ENCODE measurements around the gene YARS1. TPM values are rescaled to one million over a fixed set of nuclear protein-coding genes. Genes with fewer than 3 reads are reported as not detected.

YARS1 gene
- polyA plus RNA-seq, 1 donor (not counting 4 experiments of a cell fraction or from before 2014, with no cell fraction given), result 68.4 TPM

DNA sequence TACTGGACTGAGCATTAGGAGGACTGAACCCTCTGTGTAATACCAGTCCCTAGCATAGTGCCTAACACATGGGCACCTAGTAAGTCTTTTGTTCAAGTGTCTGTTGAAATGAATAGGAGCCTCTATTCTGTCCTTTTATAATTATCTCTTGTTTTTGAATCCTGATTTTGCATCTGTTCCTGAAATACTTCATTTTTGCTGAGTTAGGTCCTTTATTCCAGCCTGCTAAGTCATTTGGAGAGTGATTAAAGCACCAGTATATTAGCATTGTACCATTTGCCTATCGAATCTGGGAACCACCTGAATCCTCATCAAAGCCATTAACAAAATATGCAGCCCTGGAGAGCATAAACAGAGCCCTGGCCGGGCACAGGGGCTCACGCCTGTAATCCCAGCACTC, 32.3 kb downstream of the YARS1 start:
- Histone ChIP-seq H3K9ac (ENCODE audit: control insufficient read depth, extremely low read depth, insufficient read depth, low read length) (no peak overlapping the region), H3K79me2 (ENCODE audit: control insufficient read depth, insufficient read depth, low read length) (no peaks in the 10 kb centered on the region), H3K9me1 (ENCODE audit: control insufficient read depth, extremely low read depth, insufficient read depth, low read length) (peaks cover 2% of the 10 kb centered on the region), H3K36me3 (ENCODE audit: control insufficient read depth in 2 of 2, extremely low read depth in 1 of 2, insufficient read depth in 2 of 2, low read length in 2 of 2) (peaks cover 40 to 58% of the 10 kb centered on the region in 2 experiments), H3K4me1 (ENCODE audit: control insufficient read depth, extremely low read depth, insufficient read depth, low read length) (peaks cover 22% of the 10 kb centered on the region), H3K27ac (ENCODE audit: control insufficient read depth, insufficient read depth, low read length) (no peak overlapping the region), H4K20me1 (ENCODE audit: control insufficient read depth, extremely low read depth, insufficient read depth, low read length) (peaks cover 3% of the 10 kb centered on the region), H2AFZ (ENCODE audit: control insufficient read depth, low read length) (no peak overlapping the region), H3K4me3 (ENCODE audit: control insufficient read depth in 2 of 3, extremely low read depth in 1 of 3, insufficient read depth in 2 of 3, low read depth in 1 of 3, low read length in 3 of 3) (no peak overlapping the region), H3K4me2 (ENCODE audit: control insufficient read depth, extremely low read depth, insufficient read depth, low read depth, low read length) (no peak overlapping the region), H3K9me3 (ENCODE audit: control insufficient read depth, low read depth, low read length) (no peaks in the 10 kb centered on the region), H3K27me3 (ENCODE audit: control insufficient read depth, extremely low read depth, insufficient read depth, low read length) (no peaks in the 10 kb centered on the region)
- dilution Hi-C loops (cut with MboI; ENCODE audit: extremely low pct_ligation_motif_present, low sequenced_read_pairs), result loop anchor here (5.0 kb wide), 1 partner anchor 78 kb away; no protein-coding TSS in a partner anchor
- FAIRE-seq (no peak), DNase-seq (ENCODE audit: low read depth, low spot score) (no peak)
- no peak for TF ChIP-seq EZH2 (IDR thresholded peaks at IDR 0.05; ENCODE audit: low read length)
- TF ChIP-seq, protein P1, sequence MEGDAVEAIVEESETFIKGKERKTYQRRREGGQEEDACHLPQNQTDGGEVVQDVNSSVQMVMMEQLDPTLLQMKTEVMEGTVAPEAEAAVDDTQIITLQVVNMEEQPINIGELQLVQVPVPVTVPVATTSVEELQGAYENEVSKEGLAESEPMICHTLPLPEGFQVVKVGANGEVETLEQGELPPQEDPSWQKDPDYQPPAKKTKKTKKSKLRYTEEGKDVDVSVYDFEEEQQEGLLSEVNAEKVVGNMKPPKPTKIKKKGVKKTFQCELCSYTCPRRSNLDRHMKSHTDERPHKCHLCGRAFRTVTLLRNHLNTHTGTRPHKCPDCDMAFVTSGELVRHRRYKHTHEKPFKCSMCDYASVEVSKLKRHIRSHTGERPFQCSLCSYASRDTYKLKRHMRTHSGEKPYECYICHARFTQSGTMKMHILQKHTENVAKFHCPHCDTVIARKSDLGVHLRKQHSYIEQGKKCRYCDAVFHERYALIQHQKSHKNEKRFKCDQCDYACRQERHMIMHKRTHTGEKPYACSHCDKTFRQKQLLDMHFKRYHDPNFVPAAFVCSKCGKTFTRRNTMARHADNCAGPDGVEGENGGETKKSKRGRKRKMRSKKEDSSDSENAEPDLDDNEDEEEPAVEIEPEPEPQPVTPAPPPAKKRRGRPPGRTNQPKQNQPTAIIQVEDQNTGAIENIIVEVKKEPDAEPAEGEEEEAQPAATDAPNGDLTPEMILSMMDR (optimal IDR thresholded peaks at IDR 0.05 in 1 of 3, IDR thresholded peaks at IDR 0.05 in 1 of 3, conservative IDR thresholded peaks at IDR 0.05 in 1 of 3; ENCODE audit: extremely low read depth in 1 of 3, insufficient read depth in 2 of 3, low read length in 3 of 3), result no peak

DNA sequence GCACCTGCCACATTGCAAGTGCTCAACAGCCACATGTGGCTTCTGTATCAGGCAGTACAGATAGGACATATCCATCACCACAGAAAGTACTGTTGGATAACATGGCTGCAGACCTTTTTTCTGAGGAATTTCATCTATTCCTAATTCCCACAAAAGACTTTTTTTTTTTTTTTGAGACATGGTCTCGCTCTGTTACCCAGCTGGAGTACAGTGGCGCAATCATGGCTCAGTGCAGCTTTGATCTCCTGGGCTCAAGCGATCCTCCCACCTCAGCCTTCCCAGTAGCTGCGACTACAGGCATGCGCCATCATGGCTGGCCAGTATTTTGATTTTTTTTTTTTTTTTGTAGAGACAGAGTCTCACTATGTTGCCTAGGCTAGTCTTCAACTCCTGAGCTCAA, 33.3 kb downstream of the YARS1 start:
- peaks cover 18% of the 10 kb centered on the region for H3K4me1 ChIP-seq (ENCODE audit: control insufficient read depth, extremely low read depth, insufficient read depth, low read length)
- H3K79me2 ChIP-seq (ENCODE audit: control insufficient read depth, insufficient read depth, low read length), result no peaks in the 10 kb centered on the region
- dilution Hi-C loops (cut with MboI; ENCODE audit: extremely low pct_ligation_motif_present, low sequenced_read_pairs), result loop anchor here (5.0 kb wide), 1 partner anchor 77 kb away; no protein-coding TSS in a partner anchor
- H3K9me3 ChIP-seq (ENCODE audit: control insufficient read depth, low read depth, low read length), result no peaks in the 10 kb centered on the region
- no peak overlapping the region for H3K27ac ChIP-seq (ENCODE audit: control insufficient read depth, insufficient read depth, low read length)
- DNase-seq (ENCODE audit: low read depth, low spot score), result no peak
- no peaks in the 10 kb centered on the region for H3K27me3 ChIP-seq (ENCODE audit: control insufficient read depth, extremely low read depth, insufficient read depth, low read length)
- no peak for FAIRE-seq
- peaks cover 3% of the 10 kb centered on the region for H4K20me1 ChIP-seq (ENCODE audit: control insufficient read depth, extremely low read depth, insufficient read depth, low read length)
- no peak overlapping the region for H3K9ac ChIP-seq (ENCODE audit: control insufficient read depth, extremely low read depth, insufficient read depth, low read length)
- no peak overlapping the region for H3K4me3 ChIP-seq (ENCODE audit: control insufficient read depth in 2 of 3, extremely low read depth in 1 of 3, insufficient read depth in 2 of 3, low read depth in 1 of 3, low read length in 3 of 3)
- peaks cover 3% of the 10 kb centered on the region for H3K9me1 ChIP-seq (ENCODE audit: control insufficient read depth, extremely low read depth, insufficient read depth, low read length)
- peaks cover 42 to 65% of the 10 kb centered on the region in 2 experiments for H3K36me3 ChIP-seq (ENCODE audit: control insufficient read depth in 2 of 2, extremely low read depth in 1 of 2, insufficient read depth in 2 of 2, low read length in 2 of 2)
- no peak overlapping the region for H3K4me2 ChIP-seq (ENCODE audit: control insufficient read depth, extremely low read depth, insufficient read depth, low read depth, low read length)
- TF ChIP-seq, protein P1 (optimal IDR thresholded peaks at IDR 0.05 in 1 of 3, IDR thresholded peaks at IDR 0.05 in 1 of 3, conservative IDR thresholded peaks at IDR 0.05 in 1 of 3; ENCODE audit: extremely low read depth in 1 of 3, insufficient read depth in 2 of 3, low read length in 3 of 3), result no peak
- TF ChIP-seq EZH2 (IDR thresholded peaks at IDR 0.05; ENCODE audit: low read length), result no peak
- H2AFZ ChIP-seq (ENCODE audit: control insufficient read depth, low read length), result no peak overlapping the region
